HG02885 (cell line): Measurements from ENCODE around the gene NUDT4.

Experiments used
- ATAC-seq: cut with Tn5 transposase; IDR thresholded peaks from one replicate; pipeline ENCODE4 v1.9.1; 2021; ENCODE audit warnings: mild to moderate bottlenecking; ENCODE audit not compliant: unreplicated experiment, poor library complexity

NUDT4 gene

DNA sequence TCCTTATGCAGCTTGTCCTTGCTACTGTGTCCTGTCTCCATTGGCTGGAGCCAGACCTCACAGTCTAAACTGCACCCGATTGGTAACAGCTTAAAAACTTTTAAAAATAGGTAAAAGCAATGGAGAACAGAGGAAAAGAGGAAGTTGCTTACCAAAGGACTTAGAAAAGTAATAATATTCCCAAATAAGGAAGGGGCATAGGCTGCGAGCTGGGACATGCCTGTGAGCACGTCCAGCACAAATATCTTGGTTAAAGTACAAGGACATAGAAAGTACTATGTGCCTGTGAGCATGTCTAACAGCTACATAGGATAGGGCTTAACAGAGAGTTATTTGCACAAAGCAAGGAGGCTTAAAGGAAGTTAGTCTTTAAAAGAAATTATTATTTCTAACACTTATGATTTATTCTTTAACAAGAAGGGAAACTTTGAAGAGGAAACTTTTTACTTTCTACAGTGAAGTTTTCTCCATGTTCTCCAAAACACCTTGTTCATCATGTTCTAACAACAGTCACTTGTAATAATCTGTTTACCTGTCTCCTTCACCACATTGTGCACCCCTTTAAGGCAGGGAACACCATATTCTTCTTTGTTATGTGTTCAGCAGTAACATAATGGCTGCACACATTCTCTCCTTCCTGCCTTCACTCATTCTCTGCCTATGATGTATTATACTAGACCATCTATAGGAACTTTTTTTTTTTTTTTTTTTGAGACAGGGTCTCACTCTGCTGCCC lies 73.9 kb downstream of the NUDT4 start:
- ATAC-seq: no peak

DNA sequence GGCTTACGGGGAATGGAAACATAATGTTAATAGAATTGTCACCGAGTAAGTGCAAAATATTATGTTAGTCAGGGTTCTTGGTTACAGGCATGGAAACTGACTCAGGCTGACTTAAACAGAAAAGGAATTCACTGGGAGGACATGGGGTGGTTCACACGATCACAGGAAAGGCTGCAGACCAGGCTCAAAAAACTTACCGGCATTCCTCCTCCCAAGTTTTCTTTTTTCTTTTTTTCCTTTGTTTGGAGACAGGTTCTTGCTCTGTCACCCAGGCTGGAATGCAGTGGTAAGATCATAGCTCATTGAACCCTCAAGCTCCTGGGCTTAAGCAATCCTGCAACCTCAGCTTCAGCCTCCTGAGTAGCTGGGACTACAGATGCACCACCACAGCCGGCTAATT lies 75.9 kb downstream of the NUDT4 start:
- no peak for ATAC-seq

DNA sequence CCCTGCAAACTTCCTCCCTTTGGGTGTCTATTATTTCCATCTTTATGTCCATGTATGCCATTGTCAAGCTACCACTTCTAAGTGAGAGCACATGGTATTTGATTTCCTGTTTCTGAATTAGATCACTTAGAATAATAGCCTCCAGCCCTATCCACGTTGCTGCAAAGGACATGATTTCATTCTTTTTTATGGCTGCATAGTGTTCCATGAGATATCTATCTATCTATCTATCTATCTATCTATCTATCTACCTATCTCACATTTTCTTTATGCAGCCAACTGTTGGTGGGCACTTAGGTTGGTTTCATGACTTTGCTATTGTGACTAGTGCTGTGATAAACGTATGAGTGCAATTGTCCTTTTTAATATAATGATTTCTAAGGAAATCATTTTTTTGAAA lies 78.4 kb downstream of the NUDT4 start:
- ATAC-seq: no peak
